Right renal cortex interstitium (tissue), 3 donors: Measurements from ENCODE around the gene GPC5. TPM values are rescaled to one million over a fixed set of nuclear protein-coding genes. Genes with fewer than 3 reads are reported as not detected.

Experiments used
- DNase-seq, 3 donors: peaks; one replicate each; pipeline ENCODE4 v3.0.0-alpha.2; 2013; ENCODE audit warnings: low read depth in 3 of 3, low spot score in 2 of 3
- polyA plus RNA-seq, 3 donors: library from polyadenylated mRNA; unstranded; fragments of 120-200 nt; gene quantifications; one replicate each; pipeline ENCODE4 v1.2.1, GENCODE V29; 2013; ENCODE audit not compliant: insufficient read length in 3 of 3

GPC5 gene
- polyA plus RNA-seq, 3 donors, result 3.5 to 6.2 (median 4.8) TPM

GRCh38 chr13:91699863-91700262 lies 301.4 kb downstream of the GPC5 start:
- DNase-seq, result no peak

- DNase-seq, result no peak
Measured at GRCh38 chr13:91701975-91702374, 303.6 kb downstream of the GPC5 start.

- DNase-seq, result no peak
Measured at GRCh38 chr13:91702411-91702810, 304.0 kb downstream of the GPC5 start.

DNA sequence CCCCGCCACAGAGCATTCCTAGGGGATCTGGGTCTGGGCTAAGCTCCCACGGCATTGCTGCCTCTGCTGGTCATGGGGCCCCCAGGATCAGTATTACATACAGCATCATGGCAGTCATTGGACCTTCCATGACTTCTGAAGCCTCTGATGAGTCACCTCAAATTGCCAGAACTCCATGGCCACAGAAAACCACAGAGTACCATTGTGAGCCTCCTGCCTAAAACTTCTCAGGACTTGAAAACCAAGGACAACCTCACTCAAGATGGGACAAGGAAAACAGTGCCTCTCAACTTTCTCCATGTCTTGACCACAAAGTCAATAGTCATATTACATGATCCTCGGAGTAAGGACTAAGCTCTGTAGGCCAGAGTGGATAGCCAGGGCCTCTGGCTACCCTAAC lies 306.0 kb downstream of the GPC5 start:
- no peak for DNase-seq

- DNase-seq, result no peak
Measured at GRCh38 chr13:91708558-91708957, 310.1 kb downstream of the GPC5 start.

DNA sequence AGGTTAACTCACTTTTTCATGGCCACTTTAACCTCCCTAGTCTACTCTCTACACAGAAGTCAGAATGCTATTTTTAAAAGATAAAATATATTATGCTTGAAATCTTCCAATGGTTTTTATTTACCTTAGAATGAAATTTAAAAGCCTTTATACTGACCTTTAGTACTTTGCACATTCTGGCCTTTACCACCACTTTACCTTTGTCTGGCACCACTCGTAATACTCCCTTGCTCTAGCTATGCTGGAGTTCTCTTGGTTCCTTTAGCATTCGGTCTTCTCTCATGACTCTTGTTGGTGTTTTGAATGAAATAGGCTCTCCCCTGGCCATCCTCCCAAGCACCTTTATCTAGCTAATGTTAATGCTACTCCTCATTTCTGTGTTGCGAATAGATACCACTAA lies 310.8 kb downstream of the GPC5 start:
- DNase-seq, result no peak

- no peak for DNase-seq
Measured at GRCh38 chr13:91710733-91711132, 312.3 kb downstream of the GPC5 start.

- no peak for DNase-seq
Measured at GRCh38 chr13:91714855-91715254, 316.4 kb downstream of the GPC5 start.

- no peak for DNase-seq
Measured at GRCh38 chr13:91716436-91717065, 318.1 kb downstream of the GPC5 start.

- no peak for DNase-seq
Measured at GRCh38 chr13:91719033-91719432, 320.6 kb downstream of the GPC5 start.

DNA sequence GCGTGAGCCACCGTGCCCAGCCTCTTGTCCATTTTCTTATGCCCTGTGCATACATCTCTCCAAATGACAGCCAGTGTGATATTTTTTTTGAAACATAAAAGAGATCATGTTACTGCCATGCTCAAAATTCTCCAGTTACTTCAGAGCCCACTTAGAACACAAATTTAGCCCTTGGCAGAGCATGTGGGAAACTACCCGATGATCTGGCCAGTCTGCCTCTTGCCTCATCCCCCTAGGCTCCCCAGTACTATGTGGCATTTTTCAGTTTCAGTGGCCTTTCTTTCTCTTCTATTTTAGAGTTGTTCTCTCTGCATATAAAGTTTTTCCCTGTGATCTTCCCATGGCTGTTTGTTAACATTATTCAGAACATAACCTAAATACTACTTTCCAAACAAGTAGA lies 323.0 kb downstream of the GPC5 start:
- DNase-seq, result no peak

DNA sequence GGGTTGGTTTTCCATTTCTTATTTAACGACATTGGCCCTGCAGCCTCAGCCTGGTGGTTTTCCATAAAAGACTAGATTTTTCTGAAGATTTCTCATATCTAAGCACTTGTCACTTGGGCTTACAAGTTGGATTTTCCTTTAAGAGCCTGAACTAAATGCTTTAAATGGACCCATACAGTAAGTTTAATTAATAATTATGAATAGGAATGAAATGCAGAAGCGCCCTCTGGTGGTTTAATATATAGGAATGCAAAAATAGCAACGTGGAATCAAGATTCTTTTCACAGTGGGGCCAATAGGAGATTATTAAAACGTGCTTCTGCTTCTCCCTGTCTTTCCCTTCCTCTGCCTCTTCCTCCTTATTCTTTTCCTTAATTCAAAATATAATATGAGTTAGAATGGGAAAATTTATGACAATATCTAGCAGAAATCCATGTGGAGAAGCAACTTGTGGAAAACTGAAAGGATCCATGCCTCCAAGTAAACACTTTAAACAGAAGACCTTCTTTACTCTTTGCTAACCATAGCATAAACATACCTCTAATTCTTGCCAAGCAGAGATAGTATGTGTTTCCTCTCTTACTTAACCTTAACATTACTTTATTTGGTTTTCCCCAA lies 324.0 kb downstream of the GPC5 start:
- DNase-seq, result peak in 1 of 3 donors; percentile 27

DNA sequence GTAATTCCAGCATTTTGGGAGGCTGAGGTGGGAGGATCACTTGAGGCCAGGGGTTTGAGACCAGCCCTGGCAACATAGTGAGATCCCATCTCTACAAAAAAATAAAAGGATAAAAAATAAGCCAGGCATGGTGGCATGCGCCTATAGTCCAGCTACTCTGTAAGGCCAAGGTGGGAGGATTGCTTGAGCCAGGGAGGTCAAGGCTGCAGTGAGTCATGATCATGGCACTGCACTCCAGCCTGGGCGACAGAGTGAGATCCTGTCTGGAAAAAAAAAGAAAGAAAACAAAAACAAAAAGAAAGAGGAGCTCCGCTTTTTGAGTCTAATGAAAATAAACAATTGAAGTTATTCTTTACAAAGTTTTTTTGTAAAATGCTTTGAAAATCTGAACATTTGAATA lies 326.2 kb downstream of the GPC5 start:
- no peak for DNase-seq

DNA sequence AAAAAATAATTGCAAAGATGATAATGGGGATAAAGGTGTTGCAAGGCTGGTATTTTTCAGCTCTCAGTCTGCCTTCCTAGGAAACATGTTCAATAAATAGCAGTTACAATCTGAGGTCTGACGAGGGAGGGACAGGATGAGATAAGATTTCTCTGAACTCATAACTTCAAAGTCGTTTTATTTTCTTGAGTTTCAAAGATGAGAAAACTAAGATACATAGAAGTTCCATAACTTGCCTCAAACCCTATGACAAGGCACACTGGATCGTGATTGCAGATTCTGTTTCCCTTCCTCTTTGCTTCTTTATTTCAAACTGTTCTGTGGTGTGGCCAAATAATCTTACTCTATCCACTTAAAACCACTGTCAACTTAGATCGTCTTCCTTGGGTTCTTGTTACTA lies 327.2 kb downstream of the GPC5 start:
- no peak for DNase-seq

DNA sequence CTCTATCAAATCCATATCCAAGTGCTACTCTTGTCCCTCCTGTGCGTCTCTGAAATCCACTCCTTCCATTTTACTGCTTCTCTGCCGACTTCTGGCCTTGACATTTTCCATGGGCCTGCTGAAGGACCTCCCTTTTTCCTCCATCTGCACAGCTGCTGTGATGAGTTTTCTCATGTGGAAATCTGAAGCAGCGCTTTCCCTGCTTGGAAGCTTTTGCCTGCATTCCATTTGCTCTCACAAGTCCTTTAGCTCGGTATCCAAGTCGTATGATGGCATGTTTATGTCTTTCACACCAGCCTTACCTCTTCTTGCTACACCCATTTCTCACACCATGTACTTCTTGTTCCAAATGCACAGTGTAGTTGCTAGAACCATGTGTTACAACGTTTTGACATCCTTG lies 328.2 kb downstream of the GPC5 start:
- no peak for DNase-seq

DNA sequence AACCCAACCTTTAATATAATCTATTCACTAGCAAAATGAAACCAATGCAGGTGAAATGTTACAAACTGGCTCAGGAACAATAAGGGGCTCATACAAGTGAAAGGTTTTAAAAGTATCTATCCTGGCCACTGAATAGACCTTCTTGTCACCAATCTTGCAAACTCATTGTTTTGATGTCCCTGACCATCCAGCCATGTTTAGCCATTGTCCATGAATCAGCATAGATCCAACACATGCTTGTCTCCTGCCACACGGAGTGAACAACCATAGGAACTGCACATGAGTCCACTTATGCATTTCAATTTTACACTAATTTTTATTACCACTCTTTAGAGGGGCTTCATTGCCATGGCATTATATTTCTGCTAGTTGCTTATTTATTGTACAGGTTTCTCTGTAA lies 331.4 kb downstream of the GPC5 start:
- no peak for DNase-seq

DNA sequence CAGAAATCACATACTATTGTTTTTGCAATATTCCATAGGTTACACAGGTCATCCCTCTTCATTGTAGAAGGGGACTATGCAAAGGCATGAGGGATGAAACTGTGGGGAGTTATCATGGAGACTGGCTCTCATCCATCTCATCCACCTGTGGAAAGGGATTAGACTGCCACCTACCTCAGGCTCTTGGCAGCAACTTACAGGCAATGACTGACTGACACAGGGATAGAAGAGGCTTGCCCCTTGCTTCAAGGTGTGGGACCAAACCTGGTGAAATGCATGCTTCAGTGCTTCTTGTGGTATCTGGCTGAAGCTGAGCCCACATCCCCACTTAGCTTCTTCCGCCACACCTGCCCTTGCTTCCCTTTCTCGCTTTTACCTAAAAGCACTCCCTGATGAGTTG lies 341.3 kb downstream of the GPC5 start:
- DNase-seq, result no peak

GRCh38 chr13:91740756-91741155 lies 342.3 kb downstream of the GPC5 start:
- DNase-seq, result no peak

DNA sequence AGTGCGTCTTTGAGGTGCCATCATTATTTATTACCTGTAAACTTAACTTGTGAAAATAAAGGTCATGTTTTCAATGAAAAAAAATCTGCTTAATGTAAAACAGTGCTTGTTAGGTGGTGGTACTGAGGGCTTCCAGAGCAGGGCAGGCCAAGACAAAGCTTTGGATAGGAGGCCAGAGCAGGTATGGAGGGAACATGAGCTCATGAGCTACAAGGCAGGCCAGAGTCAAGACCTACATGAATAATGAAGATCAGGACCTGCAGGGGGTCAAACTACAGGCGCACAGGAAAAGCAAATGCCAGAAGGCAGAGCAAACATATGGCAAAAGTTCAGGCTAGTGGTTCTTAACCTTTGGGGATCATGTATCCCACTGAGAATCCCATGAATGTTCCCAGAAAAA lies 343.5 kb downstream of the GPC5 start:
- no peak for DNase-seq

DNA sequence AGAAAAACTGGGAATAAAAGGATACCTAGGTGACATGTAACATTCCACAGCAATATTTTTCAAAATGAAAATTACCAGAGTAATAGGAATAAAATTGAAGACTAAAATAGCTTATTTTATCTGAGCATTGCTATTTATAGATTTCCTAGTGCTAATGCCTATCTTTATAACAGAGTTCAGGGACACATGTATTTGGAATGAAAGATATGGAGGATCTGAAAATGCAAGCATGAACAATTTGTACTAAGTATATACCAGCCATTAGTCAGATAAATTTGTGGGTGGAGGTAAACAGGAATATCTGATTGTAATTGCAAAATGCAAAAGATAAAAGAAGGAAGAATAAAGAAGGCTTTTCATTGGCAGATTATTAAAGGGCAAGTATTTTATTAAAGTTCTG lies 345.9 kb downstream of the GPC5 start:
- no peak for DNase-seq

DNA sequence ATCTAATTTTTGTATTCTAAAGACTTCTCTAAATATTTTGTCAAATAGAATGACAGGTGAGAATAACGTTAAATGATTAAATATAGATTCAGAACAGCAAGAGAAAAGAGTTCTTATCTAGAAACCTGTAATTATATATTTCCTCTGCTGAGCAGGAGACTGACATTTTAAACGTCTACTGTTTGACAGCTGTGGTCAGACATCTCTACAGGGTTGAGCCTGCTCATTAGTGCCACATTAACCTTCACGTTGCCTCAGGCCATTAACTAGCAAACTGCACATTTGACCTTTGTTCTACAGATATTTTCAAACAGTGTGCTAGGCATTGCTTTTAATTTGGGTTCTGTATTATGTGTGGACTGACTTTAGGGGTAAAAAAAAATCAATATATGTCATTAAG lies 347.5 kb downstream of the GPC5 start:
- no peak for DNase-seq

DNA sequence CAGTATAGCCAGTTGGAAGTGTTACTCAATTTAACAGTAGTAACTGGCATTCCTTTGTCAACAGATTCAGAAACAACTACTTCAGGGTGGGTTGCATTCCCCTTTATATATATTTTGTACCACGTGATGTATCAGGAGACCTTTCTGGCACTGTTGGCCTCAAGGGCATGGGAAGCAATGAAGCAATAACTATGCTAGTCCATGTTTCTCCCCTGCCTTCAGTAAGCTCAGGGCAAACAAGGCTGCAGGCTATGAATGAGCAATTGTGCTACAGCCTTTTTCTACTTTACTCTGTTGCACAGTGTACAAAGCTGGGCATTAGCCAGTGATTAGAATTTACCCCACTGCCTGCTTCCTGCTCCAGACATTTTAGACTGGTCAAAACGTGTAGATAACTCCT lies 348.8 kb downstream of the GPC5 start:
- no peak for DNase-seq
